IPS-NIHi7 (cell line): ENCODE results near the gene CADM2.
A peak's percentile ranks its signal among the peaks of the same experiment; 100 is the strongest.
"Not testable (repeated sequence)": the region's sequence is repeated elsewhere in the genome, so short reads cannot be mapped to it uniquely, and the experiment has no call there.

Experiments used
- DNase-seq: peaks from one replicate; pipeline ENCODE4 v3.0.0; 2012; ENCODE audit warnings: mixed read lengths; ENCODE audit errors: extremely low spot score

Gene CADM2

DNA sequence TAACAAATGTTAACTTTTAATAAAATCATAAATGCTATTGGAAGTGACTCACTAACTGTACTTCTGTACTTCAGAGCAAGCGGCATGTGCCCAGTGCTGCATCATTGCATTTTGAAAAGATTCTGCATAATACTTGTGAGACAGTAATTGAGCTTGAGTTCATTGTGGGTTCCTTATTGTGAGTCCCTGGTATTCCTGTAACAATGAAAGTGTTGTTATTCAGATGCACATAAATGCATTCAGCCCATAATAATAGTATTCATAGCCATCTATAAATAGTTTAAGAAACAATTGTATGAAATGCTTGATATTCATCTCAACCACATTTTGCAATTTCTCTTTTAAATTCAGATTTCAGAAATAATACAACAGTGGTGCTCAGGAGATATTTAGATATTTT is 976.4 kb downstream of the CADM2 start:
- DNase-seq, result no peak

DNA sequence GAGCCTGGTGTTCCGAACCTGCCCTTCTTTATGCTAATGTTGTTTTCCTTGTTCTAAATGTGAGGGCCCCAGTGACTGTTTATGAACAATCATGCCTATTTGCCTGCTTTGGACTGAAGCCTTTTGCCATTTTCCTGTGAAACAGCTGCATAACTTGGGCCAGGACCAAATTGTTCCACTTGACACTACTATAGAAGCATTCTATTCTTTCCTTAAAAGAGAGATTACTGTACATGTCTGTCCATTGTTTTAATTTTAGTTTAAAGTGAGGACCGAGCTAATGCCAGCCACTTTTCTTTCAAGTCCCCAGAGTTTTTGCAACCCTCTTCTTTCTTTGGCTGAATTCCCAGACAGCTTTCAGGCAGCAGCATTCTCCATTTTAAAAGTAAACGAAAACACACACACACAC is 980.3 kb downstream of the CADM2 start:
- no peak for DNase-seq

DNA sequence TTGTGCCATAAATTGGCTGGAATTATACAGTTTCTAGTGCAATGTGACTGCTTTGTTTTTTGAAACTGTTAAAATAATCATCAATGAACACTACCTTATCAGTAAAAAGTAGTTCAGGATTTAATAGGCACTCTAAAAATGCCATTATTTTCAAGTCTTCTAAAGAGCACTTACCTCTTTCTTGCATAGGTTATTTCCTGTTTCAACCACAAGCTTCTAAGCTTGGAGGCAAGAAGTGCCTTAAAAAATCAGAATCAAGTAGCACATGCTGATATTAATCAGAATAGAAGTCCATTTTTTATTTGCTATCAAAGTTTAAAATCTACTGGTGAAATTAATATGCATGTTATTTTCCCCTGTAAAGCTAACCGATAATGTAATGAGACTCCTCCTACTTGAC is 991.6 kb downstream of the CADM2 start:
- no peak for DNase-seq

DNA sequence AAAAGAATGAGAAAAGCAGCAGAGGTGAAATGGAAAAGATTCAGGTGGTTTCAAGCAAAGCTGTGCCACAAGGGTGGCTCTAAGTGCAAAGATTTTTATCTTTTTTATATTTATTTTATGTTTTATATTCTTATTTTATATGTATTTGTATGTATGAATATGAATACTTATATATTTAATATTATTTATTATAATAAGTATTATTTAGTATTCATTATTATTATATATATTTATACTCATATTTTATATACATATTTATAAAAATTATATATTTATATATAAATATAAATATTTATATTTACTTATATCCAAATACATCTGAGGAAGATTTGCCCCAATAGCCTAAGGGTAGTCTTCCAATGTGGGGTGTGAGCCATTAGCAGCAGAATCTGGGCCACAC is 1002.0 kb downstream of the CADM2 start:
- no peak for DNase-seq

DNA sequence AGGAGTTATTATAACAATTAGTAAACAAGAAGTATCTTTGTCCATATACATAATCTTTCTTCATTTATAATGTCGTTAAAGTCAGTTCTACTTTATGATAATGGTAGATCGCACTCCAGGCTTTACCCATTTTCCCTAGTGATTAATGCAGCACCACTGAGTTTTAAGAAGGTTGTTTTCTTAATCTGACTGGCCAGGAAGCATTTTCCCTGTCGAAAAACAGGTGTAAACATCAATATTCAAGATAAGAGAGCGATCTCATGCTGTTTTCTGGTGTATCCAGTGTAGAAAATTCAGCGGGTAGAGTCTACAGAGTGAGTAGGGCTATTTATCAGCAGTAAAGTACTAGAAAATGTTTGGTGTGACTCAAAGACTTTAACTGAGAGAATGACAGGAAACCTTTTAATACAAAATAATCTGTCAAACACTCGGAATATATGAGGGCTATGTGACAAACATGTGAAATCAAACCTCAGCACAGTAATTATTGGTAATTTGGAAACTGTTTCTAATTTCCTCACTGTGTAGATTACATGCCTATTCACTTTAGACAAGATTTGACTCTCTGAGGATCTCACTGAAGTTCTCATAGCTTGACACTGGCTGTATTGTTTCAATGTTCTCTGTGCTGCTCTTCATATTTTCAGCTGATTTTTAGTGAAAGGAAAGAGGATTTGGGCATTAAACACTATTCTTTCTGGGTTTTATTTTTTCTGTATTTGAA is 1019.0 kb downstream of the CADM2 start:
- DNase-seq, result no peak

DNA sequence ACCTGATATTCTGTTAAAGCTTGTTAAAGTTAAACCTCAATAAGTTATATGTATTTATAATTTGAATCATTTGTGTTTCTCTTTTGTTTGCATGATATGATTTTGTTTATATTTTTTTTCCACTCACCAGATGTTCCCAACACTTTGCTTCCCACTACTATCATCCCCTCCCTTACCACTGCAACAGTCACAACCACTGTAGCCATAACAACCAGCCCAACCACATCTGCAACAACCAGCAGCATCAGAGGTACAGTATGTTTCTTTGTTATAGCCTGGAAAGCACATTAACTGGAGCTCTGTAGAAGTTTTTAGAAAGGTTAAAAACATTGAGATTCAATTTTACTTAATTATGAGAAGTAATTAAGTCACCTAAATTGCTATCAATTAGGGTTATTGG is 1020.2 kb downstream of the CADM2 start:
- no peak for DNase-seq

DNA sequence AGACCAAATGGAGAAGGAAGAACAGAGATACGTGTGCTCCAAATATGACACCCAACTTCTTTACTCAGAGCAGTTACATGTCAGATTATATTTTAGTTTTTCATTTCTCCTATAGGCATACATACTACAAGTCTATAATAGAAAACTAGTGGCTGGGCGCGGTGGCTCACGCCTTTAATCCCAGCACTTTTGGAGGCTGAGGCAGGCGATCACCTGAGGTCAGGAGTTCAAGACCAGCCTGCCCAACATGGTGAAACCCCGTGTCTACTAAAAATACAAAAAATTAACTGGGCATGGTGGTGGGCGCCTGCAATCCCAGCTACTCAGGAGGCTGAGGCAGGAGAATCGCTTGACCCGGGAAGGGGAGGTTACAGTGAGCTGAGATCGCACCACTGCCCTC is 1030.8 kb downstream of the CADM2 start:
- not testable (repeated sequence) for DNase-seq

DNA sequence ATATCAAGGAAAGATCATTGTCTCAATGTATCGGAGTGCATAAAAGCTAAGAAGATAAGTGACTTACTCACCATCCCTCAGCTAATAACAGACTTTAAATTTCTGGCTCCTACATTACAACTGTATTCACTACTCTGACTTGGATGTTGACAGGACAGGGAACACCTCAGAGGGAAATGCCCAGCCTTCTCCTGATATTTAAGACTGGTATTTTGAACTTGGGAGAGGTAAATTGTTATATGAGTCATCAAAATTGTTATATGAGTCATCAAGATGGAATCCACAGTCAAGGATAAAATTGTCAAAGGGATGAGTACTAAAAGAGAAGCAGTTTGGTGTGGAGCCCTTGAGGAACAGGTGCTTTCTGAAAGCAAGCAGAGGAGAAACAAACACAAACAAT is 1070.8 kb downstream of the CADM2 start:
- no peak for DNase-seq

DNA sequence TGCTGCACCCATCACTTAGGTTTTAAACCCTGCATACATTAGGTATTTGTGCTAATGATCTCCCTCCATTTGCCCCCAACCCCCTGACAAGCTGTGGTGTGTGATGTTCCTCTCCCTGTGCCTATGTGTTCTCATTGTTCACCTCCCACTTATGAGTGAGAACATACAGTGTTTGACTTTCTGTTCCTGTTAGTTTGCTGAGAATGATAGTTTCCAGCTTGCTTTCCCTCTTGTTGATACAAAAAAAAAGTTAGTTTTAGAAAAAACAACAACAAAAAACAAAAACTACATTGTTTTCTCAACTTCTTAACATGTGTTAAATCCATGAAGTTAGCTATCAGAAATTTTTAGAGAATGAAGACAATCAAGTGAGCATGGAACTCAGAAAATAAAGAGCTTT is 1079.1 kb downstream of the CADM2 start:
- no peak for DNase-seq

DNA sequence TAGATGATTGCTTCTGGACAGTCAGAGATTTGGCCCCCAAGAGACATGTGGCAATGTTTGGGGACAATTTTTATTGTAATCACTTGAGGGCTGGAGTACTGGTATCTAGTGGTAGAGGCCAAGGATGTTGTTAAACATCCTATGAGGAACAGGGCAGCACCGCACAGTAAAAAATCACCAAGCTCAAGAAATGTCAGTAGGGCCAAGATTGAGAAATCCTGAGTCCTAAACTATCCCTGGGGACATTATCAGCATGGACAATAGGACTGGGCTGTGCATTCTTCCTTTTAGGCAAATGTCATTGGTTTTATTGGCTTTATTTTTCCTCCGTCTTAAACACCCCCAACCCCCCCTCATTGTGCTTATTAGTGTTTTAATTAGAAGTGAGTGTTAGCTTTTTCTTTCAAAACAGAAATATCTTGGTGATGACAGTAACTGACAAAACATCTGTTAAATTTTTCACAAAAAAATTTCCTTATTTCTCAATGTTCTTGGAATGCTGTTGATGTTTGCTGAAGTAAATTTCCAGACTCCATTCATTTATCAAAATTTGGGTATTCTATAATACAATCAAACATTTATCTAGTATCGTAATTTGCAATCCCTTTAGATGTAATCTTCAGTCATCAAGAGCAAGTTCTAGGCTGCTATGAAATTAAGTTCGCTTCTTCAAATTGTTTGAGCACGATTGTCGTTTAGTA is 1087.8 kb downstream of the CADM2 start:
- no peak for DNase-seq

DNA sequence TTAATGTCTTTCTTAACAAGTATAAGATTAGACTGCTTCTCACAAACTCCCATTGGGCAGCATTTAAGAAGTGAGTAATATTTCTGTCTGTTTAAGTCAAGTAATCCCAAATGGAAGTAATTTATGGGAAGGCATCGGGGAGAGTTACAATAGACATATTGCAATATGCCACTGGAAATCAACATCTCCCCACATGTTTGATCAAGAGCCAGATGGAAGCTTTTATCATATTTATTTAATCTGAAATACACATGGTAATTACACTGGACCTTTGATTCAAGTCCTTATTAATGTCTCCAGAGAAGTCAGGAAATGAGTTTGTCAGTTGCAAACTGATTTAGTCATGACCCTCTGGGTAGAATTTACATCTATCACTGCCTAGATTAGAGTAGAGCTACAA is 1088.4 kb downstream of the CADM2 start:
- no peak for DNase-seq

DNA sequence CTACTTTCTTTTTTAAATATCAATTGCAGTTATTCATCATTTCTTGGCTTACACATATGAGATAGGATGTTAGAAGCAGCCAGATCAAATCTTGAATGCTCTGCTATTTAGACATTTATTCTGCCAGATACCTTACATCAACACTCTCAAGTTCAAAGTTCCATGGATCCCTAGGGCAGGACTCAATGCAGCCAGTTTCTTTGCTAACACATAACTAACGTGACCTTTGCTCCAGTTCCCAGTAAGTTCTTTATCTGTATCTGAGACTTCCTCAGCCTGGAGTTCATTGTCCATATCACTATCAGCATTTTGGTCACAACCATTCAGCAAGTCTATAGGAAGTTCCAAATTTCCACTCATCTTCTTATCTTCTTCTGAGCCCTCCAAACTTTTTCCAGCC is 1092.3 kb downstream of the CADM2 start:
- DNase-seq, result no peak

DNA sequence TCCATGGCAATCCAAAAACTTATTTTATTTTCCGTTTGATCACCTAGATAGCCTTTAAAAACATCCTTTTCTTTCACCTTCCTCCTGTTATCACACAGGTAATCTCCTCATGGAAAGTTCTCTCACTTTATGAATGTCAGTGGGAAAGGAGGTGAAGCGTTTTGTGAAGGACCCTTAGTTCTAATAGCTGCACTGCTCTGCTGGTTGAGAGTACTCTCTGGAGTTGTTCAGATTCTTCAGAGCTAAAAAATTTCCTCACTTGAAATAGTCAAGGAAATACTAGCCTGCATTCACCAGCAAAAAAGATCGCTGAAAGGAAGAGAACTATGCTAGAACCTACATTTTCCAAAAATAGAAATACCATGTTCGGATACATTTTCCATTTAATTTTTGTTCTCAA is 1097.2 kb downstream of the CADM2 start:
- DNase-seq, result no peak

DNA sequence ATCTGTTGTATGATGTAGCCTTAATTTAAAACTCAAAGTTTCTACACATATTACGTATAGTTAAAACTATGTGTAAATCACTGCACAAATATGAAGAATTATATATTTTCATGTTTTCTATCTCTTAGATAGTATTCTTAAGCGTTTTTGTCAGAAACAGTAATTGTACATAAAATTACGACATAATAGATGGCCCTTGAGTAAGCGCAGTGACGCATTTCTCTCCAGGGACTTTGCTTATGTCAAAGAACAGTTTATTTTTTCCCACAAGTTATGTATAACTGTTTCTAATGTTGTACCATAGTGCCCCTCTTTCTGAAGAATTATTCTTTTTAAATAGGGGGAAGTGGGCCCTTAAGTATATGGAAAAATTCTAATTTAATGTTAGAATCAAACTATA is 1098.2 kb downstream of the CADM2 start:
- no peak for DNase-seq

DNA sequence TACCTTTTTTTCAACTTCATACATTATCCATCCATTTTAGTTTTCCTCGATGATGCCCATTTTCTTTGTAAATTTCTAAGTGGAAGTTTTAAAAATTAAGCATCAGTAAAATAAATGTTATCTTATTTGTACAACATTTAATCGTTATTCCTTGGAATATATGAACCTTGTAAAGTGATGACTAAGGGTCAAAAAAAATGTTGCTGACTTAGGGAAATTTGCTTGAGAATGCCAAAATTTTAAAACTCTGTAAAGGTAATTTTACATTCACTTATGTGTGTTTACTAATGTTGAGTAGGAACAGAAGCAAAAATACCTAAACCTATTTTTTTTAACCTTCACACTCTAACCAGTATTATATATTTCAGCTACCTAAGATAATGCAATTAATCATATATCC is 1115.0 kb downstream of the CADM2 start:
- DNase-seq, result no peak

DNA sequence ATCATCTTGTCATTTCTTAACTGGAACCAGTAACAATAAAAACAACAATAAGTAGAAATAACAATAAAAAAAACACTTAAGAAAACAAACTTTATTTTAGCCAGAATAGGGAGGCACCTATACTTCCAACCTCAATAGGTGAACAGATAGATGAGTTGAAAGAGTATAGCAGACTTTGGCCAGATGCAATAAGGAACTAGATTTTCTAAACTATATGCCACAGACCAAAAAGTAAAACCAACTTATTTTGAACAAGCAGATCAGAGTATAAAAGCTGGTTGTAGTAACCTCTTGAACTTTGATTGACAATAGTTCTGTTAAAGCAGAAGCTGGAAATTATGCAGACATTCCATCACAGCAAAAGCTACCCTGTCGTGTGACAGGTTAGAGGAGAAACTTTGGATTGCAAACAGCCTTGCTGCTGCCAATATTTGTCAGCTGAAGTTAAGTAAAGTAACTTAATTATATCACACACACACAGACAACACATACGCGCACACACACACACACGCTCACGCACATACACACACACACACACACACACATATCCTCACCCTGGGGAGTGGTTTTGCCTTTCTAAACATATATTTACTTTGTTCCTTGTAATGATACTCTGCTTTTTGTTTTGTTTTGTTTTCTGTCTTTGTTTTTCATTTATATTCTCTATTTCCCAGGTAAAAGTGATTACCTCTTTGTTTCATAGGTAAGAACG is 1128.5 kb downstream of the CADM2 start:
- no peak for DNase-seq

DNA sequence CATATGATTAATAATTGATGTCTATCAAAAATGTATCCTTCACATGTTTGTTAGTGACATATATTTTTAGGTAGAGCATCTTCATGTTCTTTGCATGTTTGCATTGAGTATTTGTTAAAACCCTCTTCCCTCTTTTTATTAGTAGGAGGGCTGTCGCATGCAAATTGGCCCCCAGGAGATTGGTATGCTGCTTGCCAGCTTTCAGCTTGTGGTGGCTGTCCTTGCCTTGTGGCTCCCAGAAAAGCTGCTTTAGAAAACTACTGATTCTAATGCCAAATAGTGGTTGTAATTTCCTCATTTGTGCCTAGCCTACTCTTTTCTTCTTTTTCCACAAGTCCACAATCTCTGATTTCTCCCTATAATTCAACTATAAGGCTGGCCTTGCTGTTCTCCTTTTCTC is 1145.4 kb downstream of the CADM2 start:
- peak; percentile 30 for DNase-seq

DNA sequence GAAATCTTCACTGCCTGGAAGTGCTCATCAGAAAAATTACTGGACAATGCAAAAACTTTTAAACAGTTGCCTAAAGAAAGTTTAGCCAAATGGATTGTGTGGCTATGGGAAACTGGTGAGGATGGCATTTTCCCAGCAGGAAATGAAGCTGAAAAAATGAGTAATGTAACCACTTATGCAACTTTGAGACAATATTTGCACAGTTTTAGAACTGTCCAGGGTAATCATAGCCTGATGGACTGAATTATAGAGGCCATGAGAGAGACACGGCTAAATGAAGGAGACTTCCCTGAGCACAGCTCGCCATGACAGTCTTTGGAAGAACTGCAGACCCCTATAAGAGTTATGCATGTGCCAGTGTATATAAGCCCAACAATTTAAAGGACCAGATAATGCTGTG is 1150.6 kb downstream of the CADM2 start:
- no peak for DNase-seq
